D721Med (cell line): ENCODE data around the gene SLC38A10.

Source experiments
- DNase-seq: peaks from one replicate; pipeline ENCODE4 v3.0.0; 2011; ENCODE audit warnings: low spot score; ENCODE audit not compliant: insufficient read length
- FAIRE-seq: peaks from 2 replicates; lab custom pipeline; 2011; peaks lifted over from hg19 to GRCh38; lab: Jason Lieb, UNC
- CTCF ChIP-seq: IDR thresholded peaks from 2 replicates; pipeline ENCODE4 v1.5.1; 2012; ENCODE audit warnings: mild to moderate bottlenecking, control low read depth; ENCODE audit not compliant: insufficient read depth; ENCODE audit errors: missing control alignments

SLC38A10 gene

GRCh38 chr17:81222906-81223761 is 72.0 kb downstream of the SLC38A10 start, which contains the start of gene CEP131:
TSS of gene CEP131 (minus strand) at chr17:81222965. CDS start at chr17:81220056, 2,909 bp downstream.
- DNase-seq = peak; percentile 99
- TF ChIP-seq CTCF = no peak
- no peak for FAIRE-seq

- FAIRE-seq (no peak), DNase-seq (no peak)
- no peak for TF ChIP-seq CTCF
Observed at GRCh38 chr17:81222620-81222905, 72.5 kb downstream of the SLC38A10 start.

- FAIRE-seq (no peak), DNase-seq (no peak)
Observed at GRCh38 chr17:81221842-81222619, 73.1 kb downstream of the SLC38A10 start.

GRCh38 chr17:81221371-81221841 is 73.7 kb downstream of the SLC38A10 start:
- FAIRE-seq = no peak
- no peak for TF ChIP-seq CTCF
- no peak for DNase-seq

More at GRCh38 chr17:81221842-81222619, 73.1 kb downstream of the SLC38A10 start:
- no peak for TF ChIP-seq CTCF

GRCh38 chr17:81219476-81220180 is 75.5 kb downstream of the SLC38A10 start:
- no peak for TF ChIP-seq CTCF
- no peak for FAIRE-seq
- no peak for DNase-seq

- FAIRE-seq = no peak
- TF ChIP-seq CTCF = no peak
- DNase-seq = no peak
Observed at GRCh38 chr17:81218991-81219390, 76.1 kb downstream of the SLC38A10 start.
